Mesothelial cell of epicardium (in vitro differentiated cells): ENCODE measurements around the gene NONO. TPM values are rescaled to one million over a fixed set of nuclear protein-coding genes. Genes with fewer than 3 reads are reported as not detected.
"Not testable (repeated sequence)": the region's sequence is repeated elsewhere in the genome, so short reads cannot be mapped to it uniquely, and the experiment has no call there.

Source experiments
- DNase-seq, 2 experiments: peaks; one replicate each; pipeline ENCODE4 v3.0.0; 2021; ENCODE audit warnings: low spot score in 2 of 2; ENCODE audit not compliant: unreplicated experiment in 2 of 2
- H3K27ac Mint-ChIP-seq: 2 replicates; pipeline ENCODE4 v1.8.0; 2021; ENCODE audit warnings: mixed read lengths
- H3K27me3 Mint-ChIP-seq: 2 replicates; pipeline ENCODE4 v1.8.0; 2021; ENCODE audit warnings: low read depth, mixed read lengths
- H3K36me3 Mint-ChIP-seq: 2 replicates; pipeline ENCODE4 v1.8.0; 2021; ENCODE audit warnings: mixed read lengths
- H3K4me1 Mint-ChIP-seq: 2 replicates; pipeline ENCODE4 v1.8.0; 2021; ENCODE audit warnings: mixed read lengths
- H3K4me3 Mint-ChIP-seq: 2 replicates; pipeline ENCODE4 v1.8.0; 2021; ENCODE audit warnings: mild to moderate bottlenecking, moderate library complexity, mixed read lengths
- H3K9me3 Mint-ChIP-seq: 2 replicates; pipeline ENCODE4 v1.8.0; 2021; ENCODE audit warnings: mixed read lengths
- total RNA-seq: library from RNA; stranded (reverse); gene quantifications from 3 replicates; pipeline ENCODE4 v1.2.1, GENCODE V29; 2021
- TF ChIP-seq, protein P1 (sequence below): fragments of 200-600 bp; sonication (generic); IDR thresholded peaks from one replicate; pipeline ENCODE4 v1.5.0; 2021; ENCODE audit warnings: antibody characterized with exemption; ENCODE audit not compliant: unreplicated experiment

Gene NONO
- total RNA-seq, 1 donor from 2014 or later, result 611 TPM

DNA sequence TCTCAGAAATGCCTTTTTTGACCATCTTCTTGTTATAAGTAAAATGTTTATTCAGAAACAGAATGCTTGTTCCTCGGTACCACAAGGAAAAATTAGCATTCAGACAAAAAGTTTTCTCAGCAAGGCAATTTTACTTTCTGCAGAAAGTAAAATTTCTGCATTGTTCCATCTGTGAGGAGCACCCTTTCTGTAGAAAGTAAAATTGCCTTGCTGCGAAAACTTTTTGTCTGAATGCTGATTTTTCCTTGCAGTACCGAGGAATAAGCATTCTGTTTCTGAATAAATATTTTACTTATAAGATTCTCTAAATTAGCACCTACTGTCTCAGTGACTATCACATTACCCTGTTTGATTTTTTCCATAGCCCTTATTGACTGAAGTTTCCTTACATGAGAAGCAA lies 43.0 kb downstream of the NONO start:
- TF ChIP-seq, protein P1, sequence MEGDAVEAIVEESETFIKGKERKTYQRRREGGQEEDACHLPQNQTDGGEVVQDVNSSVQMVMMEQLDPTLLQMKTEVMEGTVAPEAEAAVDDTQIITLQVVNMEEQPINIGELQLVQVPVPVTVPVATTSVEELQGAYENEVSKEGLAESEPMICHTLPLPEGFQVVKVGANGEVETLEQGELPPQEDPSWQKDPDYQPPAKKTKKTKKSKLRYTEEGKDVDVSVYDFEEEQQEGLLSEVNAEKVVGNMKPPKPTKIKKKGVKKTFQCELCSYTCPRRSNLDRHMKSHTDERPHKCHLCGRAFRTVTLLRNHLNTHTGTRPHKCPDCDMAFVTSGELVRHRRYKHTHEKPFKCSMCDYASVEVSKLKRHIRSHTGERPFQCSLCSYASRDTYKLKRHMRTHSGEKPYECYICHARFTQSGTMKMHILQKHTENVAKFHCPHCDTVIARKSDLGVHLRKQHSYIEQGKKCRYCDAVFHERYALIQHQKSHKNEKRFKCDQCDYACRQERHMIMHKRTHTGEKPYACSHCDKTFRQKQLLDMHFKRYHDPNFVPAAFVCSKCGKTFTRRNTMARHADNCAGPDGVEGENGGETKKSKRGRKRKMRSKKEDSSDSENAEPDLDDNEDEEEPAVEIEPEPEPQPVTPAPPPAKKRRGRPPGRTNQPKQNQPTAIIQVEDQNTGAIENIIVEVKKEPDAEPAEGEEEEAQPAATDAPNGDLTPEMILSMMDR, result no peak
- DNase-seq, result no peak
- Mint-ChIP-seq H3K4me1 (peaks cover 3% of the 10 kb centered on the region), H3K9me3 (peaks cover 16% of the 10 kb centered on the region), H3K27me3 (no peaks in the 10 kb centered on the region), H3K27ac (no peak overlapping the region), H3K36me3 (peaks cover 13% of the 10 kb centered on the region), H3K4me3 (no peak overlapping the region)

DNA sequence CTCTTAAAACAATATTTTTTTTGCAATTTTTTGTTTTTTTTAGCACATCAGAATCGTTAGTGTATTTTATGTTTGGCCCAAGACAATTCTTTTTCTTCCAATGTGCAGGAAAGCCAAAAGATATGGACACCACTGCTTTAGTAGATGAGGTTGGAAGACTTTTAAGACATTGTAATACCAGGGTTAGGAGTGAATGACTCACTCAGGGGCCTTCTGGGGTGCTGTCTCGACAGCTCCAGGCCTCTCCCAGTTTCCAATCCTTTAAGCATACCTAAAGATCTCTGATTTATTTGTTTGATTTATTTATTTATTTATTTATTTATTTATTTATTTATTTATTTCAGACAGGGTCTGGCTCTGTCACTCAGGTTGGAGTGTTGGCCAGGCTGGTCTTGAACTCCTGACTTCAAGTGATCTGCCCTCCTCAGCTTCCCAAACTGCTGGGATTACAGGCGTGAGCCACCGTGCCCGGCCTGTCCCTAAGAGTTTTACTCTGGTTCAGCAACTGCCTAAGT lies 65.8 kb downstream of the NONO start:
- not testable (repeated sequence) for H3K27me3 Mint-ChIP-seq, H3K36me3 Mint-ChIP-seq, H3K4me3 Mint-ChIP-seq, H3K9me3 Mint-ChIP-seq, H3K27ac Mint-ChIP-seq, DNase-seq, H3K4me1 Mint-ChIP-seq

DNA sequence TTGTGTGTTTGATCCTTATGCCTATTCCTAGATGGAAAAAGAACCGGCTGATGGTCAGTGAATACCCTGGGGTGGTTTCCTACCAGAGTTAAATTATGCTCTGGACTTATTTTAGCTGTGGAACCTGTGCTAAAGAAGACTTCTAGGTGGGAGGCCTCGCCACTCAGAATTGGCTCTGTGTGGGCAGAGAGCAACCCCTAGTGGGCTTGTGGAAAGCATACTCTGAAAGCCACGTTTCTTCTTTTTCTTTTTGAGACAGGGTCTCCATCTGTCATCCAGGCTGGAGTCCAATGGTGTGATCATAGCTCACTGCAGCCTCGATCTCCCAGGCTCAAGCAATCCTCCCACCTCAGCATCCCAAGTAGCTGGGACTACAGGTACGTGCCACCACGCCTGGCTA lies 66.4 kb downstream of the NONO start:
- H3K4me1 Mint-ChIP-seq, H3K4me3 Mint-ChIP-seq, H3K27me3 Mint-ChIP-seq, DNase-seq, H3K27ac Mint-ChIP-seq, H3K9me3 Mint-ChIP-seq, H3K36me3 Mint-ChIP-seq: not testable (repeated sequence)

Other genes starting within 250 kb of the NONO start
- 58.5 to 63.9 TPM (median 62.5 TPM) in 3 replicates for gene SNX12, start 215.3 kb upstream of the NONO start, total RNA-seq
- 25.3 to 30.9 TPM (median 25.4 TPM) in 3 replicates for gene FOXO4, start 187.8 kb upstream of the NONO start, total RNA-seq
- not detected in 3 replicates for gene CXorf65, start 176.9 kb upstream of the NONO start, total RNA-seq
- gene IL2RG, start 172.1 kb upstream of the NONO start, total RNA-seq, result 0.25 TPM in 1 of 3 replicates, not detected in the others
- gene MED12, start 165.0 kb upstream of the NONO start, total RNA-seq, result 80.8 to 91.6 TPM (median 86.7 TPM) in 3 replicates
- 3.3 to 3.5 TPM (median 3.3 TPM) in 3 replicates for gene NLGN3, start 138.8 kb upstream of the NONO start, total RNA-seq
- 0.11 TPM in 1 of 3 replicates, not detected in the others for gene GJB1, start 60.4 kb upstream of the NONO start, total RNA-seq
- gene ZMYM3, start 29.5 kb upstream of the NONO start, total RNA-seq, result 97.4 to 97.9 TPM (median 97.6 TPM) in 3 replicates
- gene ITGB1BP2, start 18.1 kb downstream of the NONO start, total RNA-seq, result 3.7 to 4.4 TPM (median 3.7 TPM) in 3 replicates
- 46.5 to 48.0 TPM (median 47.9 TPM) in 3 replicates for gene TAF1, start 82.7 kb downstream of the NONO start, total RNA-seq
- gene OGT, start 249.5 kb downstream of the NONO start, total RNA-seq, result 201 to 206 TPM (median 202 TPM) in 3 replicates